Liver (tissue), 3 donors: ENCODE results near the gene CDKN1A.

Source experiments
- EGR1 ChIP-seq, 2 donors: IDR thresholded peaks; 2 replicates each; pipeline ENCODE4 v1.6.1; 2016 to 2018; ENCODE audit warnings: antibody characterized with exemption in 2 of 2, low read depth in 2 of 2
- FOXA1 ChIP-seq: IDR thresholded peaks from 2 replicates; pipeline ENCODE4 v1.6.1; 2016; ENCODE audit warnings: antibody characterized with exemption
- HNF4A ChIP-seq, 2 donors: conservative IDR thresholded peaks; 2 replicates each; pipeline ENCODE4 v1.6.1; 2016; ENCODE audit warnings: antibody characterized with exemption in 2 of 2, mild to moderate bottlenecking in 2 of 2
- SP1 ChIP-seq: IDR thresholded peaks from 2 replicates; pipeline ENCODE4 v1.6.1; 2018; ENCODE audit warnings: antibody characterized with exemption, mild to moderate bottlenecking
- YY1 ChIP-seq: IDR thresholded peaks from 2 replicates; pipeline ENCODE4 v1.6.1; 2016; ENCODE audit warnings: antibody characterized with exemption, mild to moderate bottlenecking
- TF ChIP-seq, protein P1 (sequence below): fragments of 150-350 bp; IDR thresholded peaks from 2 replicates; pipeline ENCODE4 v1.5.1; 2017; ENCODE audit warnings: improper control_type of control experiment, low read depth, low read length; ENCODE audit not compliant: missing input control
- TF ChIP-seq, protein P2 (sequence below): IDR thresholded peaks from 2 replicates; pipeline ENCODE4 v1.6.1; 2016; ENCODE audit warnings: antibody characterized with exemption
- TF ChIP-seq, protein P3 (sequence below): IDR thresholded peaks from 2 replicates; pipeline ENCODE4 v1.6.1; 2016; ENCODE audit warnings: antibody characterized with exemption, mild to moderate bottlenecking
- TF ChIP-seq, protein P4 (sequence below): IDR thresholded peaks from 2 replicates; pipeline ENCODE4 v1.6.1; 2016; ENCODE audit warnings: antibody characterized with exemption
- TF ChIP-seq, protein P5 (sequence below): IDR thresholded peaks from 2 replicates; pipeline ENCODE4 v1.6.1; 2016; ENCODE audit warnings: antibody characterized with exemption
- donor health status: healthy.
- donor health status: healthy.

DNA sequence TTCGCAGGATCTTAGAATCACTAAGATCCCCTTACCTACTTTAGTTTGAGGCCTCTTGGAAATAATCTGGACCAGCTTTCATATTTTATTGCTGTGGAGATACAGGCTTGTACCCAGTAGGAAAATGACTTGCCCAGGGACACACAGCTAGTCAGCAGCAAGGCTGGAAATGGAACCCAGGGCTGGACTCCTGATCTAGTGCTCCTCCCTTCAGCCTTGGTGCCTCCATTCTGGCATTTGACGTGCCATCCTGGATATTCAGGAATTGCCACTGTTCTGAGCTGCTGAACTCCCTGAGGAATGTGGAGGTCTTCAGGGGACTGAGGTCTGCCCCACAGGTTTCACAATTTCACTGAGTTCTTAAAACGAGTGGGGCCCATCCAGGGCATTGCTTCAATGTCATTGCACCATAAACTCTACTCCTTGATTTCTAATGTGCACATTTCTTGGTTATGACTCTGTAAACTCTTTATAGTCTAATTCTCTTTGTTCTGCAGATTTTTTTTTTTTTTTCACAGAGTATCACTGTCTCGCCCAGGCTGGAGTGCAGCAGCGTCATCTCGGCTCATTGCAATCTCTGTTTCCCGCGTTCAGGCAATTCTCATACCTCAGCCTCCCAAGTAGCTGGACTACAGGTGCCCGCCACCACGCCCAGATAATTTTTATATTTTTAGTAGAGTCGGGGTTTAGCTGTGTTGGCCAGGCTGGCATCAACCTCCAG is 26.7 kb upstream of the CDKN1A start:
- TF ChIP-seq YY1 (no peak), EGR1 (IDR thresholded peaks at IDR 0.05; ENCODE audit: low read depth in 2 of 2) (no peak), HNF4A (conservative IDR thresholded peaks at IDR 0.05) (no peak), FOXA1 (no peak), SP1 (no peak)
- TF ChIP-seq, protein P1, sequence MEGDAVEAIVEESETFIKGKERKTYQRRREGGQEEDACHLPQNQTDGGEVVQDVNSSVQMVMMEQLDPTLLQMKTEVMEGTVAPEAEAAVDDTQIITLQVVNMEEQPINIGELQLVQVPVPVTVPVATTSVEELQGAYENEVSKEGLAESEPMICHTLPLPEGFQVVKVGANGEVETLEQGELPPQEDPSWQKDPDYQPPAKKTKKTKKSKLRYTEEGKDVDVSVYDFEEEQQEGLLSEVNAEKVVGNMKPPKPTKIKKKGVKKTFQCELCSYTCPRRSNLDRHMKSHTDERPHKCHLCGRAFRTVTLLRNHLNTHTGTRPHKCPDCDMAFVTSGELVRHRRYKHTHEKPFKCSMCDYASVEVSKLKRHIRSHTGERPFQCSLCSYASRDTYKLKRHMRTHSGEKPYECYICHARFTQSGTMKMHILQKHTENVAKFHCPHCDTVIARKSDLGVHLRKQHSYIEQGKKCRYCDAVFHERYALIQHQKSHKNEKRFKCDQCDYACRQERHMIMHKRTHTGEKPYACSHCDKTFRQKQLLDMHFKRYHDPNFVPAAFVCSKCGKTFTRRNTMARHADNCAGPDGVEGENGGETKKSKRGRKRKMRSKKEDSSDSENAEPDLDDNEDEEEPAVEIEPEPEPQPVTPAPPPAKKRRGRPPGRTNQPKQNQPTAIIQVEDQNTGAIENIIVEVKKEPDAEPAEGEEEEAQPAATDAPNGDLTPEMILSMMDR = no peak
- TF ChIP-seq, protein P2, sequence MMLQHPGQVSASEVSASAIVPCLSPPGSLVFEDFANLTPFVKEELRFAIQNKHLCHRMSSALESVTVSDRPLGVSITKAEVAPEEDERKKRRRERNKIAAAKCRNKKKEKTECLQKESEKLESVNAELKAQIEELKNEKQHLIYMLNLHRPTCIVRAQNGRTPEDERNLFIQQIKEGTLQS = no peak
- TF ChIP-seq, protein P3, sequence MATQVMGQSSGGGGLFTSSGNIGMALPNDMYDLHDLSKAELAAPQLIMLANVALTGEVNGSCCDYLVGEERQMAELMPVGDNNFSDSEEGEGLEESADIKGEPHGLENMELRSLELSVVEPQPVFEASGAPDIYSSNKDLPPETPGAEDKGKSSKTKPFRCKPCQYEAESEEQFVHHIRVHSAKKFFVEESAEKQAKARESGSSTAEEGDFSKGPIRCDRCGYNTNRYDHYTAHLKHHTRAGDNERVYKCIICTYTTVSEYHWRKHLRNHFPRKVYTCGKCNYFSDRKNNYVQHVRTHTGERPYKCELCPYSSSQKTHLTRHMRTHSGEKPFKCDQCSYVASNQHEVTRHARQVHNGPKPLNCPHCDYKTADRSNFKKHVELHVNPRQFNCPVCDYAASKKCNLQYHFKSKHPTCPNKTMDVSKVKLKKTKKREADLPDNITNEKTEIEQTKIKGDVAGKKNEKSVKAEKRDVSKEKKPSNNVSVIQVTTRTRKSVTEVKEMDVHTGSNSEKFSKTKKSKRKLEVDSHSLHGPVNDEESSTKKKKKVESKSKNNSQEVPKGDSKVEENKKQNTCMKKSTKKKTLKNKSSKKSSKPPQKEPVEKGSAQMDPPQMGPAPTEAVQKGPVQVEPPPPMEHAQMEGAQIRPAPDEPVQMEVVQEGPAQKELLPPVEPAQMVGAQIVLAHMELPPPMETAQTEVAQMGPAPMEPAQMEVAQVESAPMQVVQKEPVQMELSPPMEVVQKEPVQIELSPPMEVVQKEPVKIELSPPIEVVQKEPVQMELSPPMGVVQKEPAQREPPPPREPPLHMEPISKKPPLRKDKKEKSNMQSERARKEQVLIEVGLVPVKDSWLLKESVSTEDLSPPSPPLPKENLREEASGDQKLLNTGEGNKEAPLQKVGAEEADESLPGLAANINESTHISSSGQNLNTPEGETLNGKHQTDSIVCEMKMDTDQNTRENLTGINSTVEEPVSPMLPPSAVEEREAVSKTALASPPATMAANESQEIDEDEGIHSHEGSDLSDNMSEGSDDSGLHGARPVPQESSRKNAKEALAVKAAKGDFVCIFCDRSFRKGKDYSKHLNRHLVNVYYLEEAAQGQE = no peak
- TF ChIP-seq, protein P4, sequence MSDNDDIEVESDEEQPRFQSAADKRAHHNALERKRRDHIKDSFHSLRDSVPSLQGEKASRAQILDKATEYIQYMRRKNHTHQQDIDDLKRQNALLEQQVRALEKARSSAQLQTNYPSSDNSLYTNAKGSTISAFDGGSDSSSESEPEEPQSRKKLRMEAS = no peak
- TF ChIP-seq, protein P5, sequence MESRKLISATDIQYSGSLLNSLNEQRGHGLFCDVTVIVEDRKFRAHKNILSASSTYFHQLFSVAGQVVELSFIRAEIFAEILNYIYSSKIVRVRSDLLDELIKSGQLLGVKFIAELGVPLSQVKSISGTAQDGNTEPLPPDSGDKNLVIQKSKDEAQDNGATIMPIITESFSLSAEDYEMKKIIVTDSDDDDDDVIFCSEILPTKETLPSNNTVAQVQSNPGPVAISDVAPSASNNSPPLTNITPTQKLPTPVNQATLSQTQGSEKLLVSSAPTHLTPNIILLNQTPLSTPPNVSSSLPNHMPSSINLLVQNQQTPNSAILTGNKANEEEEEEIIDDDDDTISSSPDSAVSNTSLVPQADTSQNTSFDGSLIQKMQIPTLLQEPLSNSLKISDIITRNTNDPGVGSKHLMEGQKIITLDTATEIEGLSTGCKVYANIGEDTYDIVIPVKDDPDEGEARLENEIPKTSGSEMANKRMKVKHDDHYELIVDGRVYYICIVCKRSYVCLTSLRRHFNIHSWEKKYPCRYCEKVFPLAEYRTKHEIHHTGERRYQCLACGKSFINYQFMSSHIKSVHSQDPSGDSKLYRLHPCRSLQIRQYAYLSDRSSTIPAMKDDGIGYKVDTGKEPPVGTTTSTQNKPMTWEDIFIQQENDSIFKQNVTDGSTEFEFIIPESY = no peak
